GM23338 (cell line): Measurements from ENCODE around the gene SYNE2.

Experiments used
- EZH2 ChIP-seq: fragments of 200-600 bp; sonication (generic); IDR thresholded peaks from one replicate; pipeline ENCODE4 v1.8.0; 2017; ENCODE audit warnings: antibody characterized with exemption, mild to moderate bottlenecking, low read depth; ENCODE audit not compliant: unreplicated experiment
- NANOG ChIP-seq: IDR thresholded peaks from 2 replicates; pipeline ENCODE4 v1.6.1; 2016; ENCODE audit warnings: antibody characterized with exemption, borderline replicate concordance
- POLR2AphosphoS5 ChIP-seq: IDR thresholded peaks from 2 replicates; pipeline ENCODE4 v1.6.1; 2016; ENCODE audit warnings: antibody characterized with exemption, low read depth
- TF ChIP-seq, protein P1 (sequence below), 2 experiments: fragments of 200-600 bp in 1 of 2; sonication (generic) in 1 of 2; conservative IDR thresholded peaks; 2 replicates each; pipeline versions ENCODE4 v1.5.1 to v1.6.1; 2016 to 2017; ENCODE audit warnings: antibody characterized with exemption in 2 of 2, low read depth in 2 of 2, mild to moderate bottlenecking in 2 of 2, moderate library complexity in 1 of 2

DNA sequence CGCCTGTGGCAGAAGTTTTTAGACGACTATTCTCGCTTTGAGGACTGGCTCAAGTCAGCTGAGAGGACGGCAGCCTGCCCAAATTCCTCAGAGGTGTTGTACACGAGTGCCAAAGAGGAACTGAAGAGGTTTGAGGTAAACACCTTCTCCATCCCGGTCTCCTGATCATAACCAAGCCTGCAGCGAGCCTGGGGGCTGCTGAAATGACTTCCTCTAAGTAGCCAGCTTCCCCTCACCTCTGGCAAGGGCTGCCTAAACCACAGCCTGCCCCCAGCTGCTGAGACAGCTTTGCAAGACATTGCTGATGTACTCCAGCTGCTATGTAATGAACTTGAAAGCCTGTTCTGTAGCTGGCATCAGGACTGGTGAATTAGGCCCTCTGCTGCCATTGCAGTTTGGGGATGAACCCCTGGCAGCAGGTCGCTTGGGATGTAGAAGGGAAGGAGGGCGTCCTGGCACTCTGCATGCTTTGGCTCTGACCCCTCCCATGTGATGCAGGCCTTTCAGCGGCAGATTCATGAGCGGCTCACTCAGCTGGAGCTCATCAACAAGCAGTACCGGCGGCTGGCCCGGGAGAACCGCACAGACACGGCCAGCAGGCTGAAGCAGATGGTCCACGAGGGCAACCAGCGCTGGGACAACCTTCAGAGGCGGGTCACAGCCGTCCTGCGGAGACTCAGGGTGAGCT is 356.8 kb downstream of the SYNE2 start:
- TF ChIP-seq, protein P1, sequence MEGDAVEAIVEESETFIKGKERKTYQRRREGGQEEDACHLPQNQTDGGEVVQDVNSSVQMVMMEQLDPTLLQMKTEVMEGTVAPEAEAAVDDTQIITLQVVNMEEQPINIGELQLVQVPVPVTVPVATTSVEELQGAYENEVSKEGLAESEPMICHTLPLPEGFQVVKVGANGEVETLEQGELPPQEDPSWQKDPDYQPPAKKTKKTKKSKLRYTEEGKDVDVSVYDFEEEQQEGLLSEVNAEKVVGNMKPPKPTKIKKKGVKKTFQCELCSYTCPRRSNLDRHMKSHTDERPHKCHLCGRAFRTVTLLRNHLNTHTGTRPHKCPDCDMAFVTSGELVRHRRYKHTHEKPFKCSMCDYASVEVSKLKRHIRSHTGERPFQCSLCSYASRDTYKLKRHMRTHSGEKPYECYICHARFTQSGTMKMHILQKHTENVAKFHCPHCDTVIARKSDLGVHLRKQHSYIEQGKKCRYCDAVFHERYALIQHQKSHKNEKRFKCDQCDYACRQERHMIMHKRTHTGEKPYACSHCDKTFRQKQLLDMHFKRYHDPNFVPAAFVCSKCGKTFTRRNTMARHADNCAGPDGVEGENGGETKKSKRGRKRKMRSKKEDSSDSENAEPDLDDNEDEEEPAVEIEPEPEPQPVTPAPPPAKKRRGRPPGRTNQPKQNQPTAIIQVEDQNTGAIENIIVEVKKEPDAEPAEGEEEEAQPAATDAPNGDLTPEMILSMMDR (conservative IDR thresholded peaks at IDR 0.05; ENCODE audit: low read depth in 2 of 2): no peak
- TF ChIP-seq POLR2AphosphoS5: no peak
- no peak for TF ChIP-seq EZH2
- no peak for TF ChIP-seq NANOG
